CD4-positive, alpha-beta T cell treated with Interleukin-6 for 4 hours (primary cell): ENCODE measurements around the gene WNT3A.

Source experiments
- DNase-seq: peaks from one replicate; pipeline ENCODE4 v3.0.0-alpha.2; 2020; ENCODE audit warnings: mixed read lengths

WNT3A gene

GRCh38 chr1:228088586-228089498 is 82.0 kb downstream of the WNT3A start:
- no peak for DNase-seq

DNA sequence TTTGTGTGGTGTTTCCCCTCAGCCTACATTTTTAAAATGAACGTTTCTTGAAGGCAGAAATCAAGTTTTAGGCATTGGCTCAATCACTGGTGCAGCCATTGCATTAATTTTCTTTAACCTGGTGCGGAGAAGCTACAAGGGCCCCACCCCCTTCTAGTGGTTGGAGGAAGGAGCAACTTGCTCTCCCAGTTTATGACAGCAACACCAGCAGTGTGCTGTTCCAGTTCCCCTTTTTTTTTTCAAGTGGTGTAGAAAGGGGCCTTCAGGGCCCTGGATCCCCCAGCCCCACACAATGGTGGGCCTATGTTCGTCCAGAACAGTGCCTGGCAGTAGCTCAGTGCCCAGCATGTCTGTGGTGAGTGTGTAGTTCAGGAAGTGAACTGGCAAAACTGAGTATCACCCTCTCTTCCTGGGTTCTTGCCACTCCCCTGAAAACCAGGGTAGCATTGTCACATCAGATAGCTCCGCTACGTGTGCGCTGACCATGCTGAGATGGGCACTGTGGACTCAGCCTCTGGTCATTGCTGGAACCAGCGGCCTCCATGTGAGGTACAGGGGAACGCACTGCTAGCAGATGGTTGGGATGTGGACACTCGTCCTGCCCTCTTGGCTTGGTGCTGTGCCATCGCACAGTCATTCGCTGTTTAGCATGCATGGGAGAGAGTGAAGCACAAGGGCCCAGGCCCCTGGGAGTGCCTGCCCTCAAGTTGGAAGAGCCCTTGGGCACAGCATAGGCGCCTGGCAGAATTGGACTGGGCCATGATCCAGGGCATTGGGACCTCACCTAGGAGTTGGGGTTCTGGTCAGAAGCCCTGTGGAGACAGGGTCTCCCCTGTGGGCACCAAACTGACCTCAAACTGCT is 83.0 kb downstream of the WNT3A start:
- no peak for DNase-seq

GRCh38 chr1:228090613-228091081 is 83.8 kb downstream of the WNT3A start:
- DNase-seq = no peak

DNA sequence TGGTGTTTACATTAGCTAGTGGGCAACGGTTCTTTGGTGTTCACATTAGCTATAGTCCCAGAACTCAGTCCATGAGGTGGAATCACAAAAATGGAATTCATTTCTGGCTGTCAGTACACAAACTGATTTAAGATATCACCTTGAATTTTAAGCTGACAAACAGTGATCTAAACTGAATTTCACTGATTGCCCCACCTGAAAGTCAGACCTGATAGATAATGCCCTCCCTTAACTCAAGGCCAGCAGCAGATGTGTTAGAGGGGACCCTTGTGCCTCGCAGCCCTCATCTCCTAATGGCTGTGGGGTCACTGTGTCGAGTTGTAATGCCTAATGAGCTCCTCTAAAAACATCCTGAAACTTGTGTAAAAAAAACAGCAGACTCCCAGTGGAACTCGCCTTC is 84.3 kb downstream of the WNT3A start:
- no peak for DNase-seq

DNA sequence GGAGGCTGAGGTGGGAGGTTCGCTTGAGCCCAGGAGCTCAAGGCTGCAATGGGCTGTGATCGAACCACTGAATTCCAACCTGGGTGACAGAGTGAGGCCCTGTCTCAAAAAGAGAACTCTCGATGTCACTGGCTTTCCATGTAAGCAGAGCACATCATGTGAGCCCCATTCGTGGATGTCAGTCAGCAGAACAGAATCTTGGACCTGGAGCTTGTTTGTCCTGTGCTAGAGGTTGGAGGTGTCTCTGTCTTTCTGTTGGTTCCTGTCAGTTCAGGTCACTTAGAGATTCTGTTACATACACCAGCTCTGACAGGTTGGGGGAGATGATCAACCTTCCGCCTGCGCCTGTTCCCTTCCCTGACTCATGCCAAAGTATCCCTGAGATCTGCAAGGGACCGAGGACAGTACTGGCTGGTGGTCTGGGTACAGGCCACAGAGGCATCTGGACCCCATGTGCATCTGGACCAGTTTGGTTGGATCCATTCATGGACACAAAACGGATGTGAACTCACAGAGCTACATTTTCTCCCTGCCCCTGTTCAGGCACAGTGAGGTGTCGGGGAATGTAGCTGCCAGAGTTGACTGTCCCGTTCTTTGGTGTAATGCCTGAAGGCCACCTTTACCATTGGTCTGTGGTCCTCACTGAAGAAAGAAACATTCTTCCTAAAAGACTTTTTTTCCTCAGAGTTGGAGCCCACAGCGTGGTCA is 85.7 kb downstream of the WNT3A start:
- no peak for DNase-seq

DNA sequence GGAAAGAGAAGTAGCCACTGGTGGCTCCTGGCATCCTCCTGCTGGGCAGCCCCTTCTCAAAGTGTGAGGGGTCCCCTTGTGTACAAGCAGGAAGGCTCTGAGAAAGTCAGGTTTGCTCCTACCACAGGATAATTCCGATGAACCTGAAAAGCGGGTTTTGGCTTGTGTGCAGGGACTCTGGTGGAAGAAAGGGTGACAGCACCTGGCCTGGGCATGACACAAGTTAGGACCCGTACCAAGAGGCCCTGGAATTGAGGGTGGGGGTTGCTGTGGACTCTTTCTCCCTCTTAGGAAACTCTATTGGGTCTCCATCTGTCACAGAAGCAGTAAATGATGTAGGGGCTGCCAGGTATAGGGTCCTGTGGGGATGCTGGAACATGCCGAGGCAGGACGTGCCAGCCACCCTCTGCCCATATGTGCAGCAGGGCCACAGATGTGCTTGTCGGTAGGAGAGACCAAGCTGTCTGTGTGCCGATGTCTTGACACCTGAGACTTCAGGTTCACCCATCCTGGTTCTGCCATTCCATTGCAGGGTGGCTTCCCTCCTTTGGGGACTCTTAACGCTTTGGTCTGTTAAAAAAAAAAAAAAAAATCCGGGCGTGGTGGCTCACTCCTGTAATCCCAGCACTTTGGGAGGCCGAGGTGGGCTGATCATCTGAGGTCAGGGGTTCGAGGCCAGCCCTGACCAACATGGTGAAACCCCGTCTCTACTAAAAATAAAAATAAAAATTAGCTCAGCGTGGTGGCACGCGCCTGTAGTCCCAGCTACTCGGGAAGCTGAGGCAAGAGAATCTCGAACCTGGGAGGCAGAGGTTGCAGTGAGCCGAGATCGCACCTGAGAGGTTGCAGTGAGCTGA is 86.5 kb downstream of the WNT3A start:
- DNase-seq = no peak

GRCh38 chr1:228094432-228095016 is 87.7 kb downstream of the WNT3A start:
- DNase-seq = no peak

- no peak for DNase-seq
These were observed 88.4 kb downstream of the WNT3A start for GRCh38 chr1:228095161-228095560.

- DNase-seq = no peak
These were observed 89.1 kb downstream of the WNT3A start for GRCh38 chr1:228095938-228096337.

- DNase-seq = no peak
These were observed 89.9 kb downstream of the WNT3A start for GRCh38 chr1:228096416-228097332.

GRCh38 chr1:228097333-228098081 is 90.7 kb downstream of the WNT3A start:
- no peak for DNase-seq

DNA sequence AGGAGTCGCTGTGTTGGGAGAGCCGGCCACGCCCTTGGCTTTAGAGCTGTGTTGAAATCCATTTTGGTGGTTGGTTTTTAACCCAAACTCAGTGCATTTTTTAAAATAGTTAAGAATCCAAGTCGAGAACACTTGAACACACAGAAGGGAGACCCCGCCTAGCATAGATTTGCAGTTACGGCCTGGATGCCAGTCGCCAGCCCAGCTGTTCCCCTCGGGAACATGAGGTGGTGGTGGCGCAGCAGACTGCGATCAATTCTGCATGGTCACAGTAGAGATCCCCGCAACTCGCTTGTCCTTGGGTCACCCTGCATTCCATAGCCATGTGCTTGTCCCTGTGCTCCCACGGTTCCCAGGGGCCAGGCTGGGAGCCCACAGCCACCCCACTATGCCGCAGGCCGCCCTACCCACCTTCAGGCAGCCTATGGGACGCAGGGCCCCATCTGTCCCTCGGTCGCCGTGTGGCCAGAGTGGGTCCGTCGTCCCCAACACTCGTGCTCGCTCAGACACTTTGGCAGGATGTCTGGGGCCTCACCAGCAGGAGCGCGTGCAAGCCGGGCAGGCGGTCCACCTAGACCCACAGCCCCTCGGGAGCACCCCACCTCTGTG is 91.6 kb downstream of the WNT3A start:
- DNase-seq = no peak

DNA sequence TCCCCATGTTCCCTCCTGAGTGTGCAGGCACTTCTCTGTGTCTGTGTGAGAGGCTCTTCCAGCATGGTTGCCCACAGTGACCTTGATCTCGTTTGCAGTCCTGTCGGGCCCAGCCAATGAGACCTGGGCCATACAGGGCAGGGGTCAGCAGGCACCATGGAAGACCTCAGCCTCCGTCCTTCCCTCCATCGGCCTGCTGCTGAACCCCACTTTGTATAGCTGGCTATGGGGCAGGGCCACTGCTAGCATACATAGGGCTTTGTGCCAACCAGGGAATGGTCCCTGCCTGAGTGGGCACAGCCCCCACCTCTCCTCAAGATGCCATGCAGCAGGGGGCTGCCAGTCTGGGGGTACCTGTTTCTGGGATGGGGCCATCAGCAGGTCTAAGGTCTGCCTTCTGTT is 92.5 kb downstream of the WNT3A start:
- DNase-seq = no peak

DNA sequence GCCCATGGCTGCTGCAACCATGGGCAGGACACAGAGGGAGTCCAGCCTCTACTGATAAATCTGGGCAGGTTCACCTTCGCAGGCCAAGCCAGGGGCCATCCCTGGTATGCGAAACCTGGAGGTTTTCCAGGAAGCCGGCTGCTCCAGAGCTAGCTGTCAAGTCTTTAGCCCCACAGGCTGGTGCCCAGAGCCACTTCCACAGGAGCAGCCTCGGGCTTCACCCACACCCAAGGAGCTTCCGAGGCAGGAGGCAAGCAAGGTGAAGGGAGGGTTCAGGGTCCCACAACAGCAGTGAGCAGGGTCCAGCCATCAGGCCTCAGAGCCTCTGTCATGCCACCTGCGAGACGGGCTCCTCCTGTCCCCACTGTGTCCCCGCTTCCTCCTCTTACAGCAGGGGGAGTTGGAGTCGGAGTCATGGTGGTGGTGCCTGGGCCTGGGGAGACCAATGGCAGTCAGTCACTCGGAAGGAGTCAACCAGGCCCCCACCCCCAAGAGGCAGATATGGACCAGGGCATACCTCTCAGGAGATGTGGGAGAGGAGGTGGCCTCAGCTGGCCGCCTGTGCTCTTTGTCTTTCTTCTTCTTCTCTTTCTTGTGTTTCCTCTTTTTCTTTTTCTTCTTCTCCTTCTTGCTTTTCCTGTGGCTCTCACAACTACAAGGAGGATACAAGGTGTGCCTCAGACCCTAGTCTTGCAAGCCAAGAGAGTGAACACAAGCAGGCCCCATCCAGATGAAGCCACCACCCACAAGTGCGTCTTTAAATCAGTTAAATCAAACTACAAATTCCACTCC is 94.2 kb downstream of the WNT3A start:
- no peak for DNase-seq

GRCh38 chr1:228101614-228101993 is 94.8 kb downstream of the WNT3A start:
- DNase-seq = no peak

- peak; percentile 68 for DNase-seq
These were observed 95.4 kb downstream of the WNT3A start for GRCh38 chr1:228101994-228102790.

DNA sequence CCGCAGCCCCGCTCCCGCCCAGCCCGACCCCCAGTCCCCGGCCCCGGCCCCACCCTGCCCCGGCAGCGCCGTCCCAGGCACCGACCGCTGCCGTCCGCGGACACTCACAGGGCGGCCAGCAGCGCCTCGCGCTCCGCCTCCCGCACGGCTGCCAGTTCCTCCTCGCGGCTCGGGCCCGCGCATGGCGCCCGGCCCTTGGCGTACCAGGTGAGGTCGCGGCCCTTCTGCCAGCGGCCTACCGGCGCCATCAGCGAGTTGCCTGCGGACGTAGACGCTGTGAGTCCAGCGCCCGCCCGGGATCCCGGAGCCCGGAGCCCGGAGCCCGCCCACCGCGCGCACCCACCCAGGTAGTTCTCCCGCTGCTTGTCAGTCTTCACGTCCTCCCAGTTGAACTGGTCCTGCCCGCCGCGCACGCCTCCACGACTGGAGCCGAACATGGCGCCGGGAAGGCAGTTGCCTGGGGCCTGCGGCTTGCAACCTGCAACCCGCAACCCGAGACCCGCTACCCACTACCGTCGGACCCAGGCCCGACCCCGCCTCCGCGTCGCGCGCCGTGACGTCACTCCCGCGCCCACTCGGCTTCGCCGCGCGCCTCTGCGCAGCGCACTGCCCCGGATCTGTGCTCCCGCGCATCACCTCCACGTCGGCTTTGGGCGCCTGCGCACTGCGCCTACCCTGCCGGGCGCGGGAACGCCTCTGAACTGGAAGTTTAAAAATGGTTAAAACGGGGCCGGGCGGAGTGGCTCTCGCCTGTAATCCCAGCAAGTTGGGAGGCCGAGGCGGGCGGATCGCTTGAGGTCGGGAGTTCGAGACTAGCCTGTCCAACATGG is 96.2 kb downstream of the WNT3A start, which contains the start of gene C1orf35:
Gene C1orf35 (minus strand): TSS at position 535 of the 830 bp plus-strand sequence. CDS start 98 bp downstream, at position 437.
- DNase-seq = peak; percentile 96
